GM19324 (cell line): Measurements from ENCODE around the gene BAIAP2L2.
"Not testable (repeated sequence)": the region's sequence is repeated elsewhere in the genome, so short reads cannot be mapped to it uniquely, and the experiment has no call there.

ENCODE experiments used
- ATAC-seq: cut with Tn5 transposase; IDR thresholded peaks from one replicate; pipeline ENCODE4 v1.9.1; 2021; ENCODE audit warnings: mild to moderate bottlenecking, moderate library complexity; ENCODE audit not compliant: unreplicated experiment, low FRiP score

Gene BAIAP2L2

DNA sequence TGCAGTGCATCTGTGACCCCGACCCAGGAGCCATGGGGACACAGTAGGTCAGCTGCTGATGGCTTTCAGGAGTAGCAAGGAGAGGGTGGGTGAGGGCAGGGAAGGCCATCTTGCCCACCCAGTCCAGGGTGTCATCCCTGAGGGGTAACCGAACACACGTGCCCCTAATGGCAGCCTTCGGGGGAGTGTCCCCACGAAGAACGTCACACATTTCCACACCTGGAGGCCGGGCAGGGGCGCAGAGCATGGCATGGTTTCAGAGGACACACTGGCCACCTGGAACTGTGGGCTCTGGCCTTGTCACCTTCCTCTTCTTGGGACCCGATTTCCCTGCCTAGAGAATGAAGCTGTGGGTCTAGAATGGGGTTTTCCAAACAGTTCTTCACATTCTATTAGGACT lies 19.4 kb upstream of the BAIAP2L2 start:
- no peak for ATAC-seq

DNA sequence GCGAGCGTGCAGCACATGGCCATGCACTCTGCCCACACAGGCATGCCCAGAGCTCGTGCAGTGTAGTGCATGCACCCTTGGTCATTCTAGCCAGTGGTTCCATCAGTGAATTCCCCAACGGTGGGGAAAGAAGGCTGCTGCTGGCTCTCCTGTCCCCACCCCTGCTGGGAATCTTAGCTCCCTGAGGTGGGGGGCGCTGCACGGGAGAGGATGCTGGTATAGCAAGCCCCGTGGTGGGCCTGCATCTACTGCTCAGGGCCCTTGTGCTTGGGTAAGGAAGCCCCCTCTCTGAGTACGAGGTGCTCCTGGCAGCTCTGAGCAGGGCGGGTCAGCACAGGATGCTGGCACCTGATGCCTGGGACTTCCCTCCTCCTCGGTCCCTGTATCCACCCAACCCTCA lies 18.5 kb upstream of the BAIAP2L2 start:
- ATAC-seq: no peak

DNA sequence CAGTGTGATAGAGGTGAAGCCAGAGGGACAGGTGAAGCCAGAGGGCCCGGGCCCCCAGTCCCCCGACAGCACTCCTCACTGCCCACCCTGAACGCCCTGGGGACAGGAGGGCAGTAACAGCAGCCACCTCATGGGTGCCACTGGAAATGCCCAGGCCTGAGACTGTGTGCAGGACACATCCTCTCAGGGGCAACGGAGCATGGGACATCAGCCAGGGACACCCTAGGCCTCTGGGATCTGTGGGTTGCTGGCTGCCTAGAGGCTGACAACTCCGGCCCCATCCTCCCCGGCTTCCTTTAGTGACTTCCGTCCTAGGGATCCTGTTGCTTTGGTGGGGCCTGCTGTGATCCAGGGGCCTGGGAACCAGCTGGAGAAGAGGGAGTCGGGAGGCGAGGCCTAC lies 17.4 kb upstream of the BAIAP2L2 start:
- no peak for ATAC-seq

DNA sequence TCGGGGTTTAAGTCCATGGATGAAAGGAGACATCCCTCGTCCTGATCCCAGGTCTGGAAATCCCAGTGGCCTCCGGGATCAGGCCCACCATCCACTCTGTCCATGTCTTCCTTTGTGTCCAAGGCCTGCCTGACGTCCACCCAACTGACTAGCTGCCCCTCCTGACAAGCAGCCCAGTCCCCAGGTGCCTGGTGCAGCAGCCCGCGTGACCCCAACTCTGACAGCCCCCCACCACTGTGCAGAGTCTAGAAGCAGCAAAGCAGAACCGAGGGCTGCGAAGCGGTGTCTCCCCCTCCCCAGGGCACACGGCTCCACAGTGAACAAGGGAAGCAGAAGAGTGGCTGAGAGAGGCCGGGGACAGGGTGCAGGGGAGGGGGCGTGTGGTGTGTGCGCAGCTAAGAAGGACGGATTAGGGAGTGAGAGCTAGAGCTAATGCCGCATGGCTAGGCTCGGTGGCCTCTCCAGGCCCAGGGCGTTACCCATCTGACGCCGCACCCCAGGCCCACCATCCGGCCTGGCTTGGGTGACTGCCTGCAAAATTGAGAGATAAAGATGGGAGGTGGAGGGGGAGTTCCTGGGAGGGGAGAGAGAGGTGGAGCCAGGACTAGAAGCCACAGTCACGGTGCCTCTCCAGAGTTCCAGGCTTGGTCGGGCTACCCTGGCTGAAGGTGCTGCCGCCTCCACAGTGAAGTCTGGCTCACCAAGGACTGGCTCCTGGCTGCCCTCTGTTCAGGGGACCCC lies 16.6 kb upstream of the BAIAP2L2 start:
- ATAC-seq: no peak

DNA sequence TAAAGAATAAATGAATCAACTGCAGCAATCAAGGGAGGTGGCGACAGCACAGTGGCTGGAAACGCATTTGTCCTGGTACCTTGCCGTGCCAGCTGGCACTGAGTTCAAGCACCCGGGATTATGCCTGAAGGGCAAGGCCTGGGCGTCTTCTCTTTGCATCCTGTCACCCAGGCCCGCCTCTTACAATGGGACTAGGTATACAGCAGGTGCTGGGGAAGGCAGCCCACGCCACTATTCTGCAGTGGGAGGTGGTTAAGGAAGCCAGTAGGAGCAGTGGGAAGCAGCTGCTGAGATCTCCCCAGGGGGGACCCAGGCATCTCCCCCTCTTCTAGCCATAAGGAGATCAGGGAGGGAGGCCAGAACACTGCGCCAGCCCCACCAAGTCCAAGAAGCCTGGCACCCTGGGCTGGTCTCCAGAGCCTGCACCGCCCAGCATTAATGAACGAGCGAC lies 15.3 kb upstream of the BAIAP2L2 start:
- no peak for ATAC-seq

DNA sequence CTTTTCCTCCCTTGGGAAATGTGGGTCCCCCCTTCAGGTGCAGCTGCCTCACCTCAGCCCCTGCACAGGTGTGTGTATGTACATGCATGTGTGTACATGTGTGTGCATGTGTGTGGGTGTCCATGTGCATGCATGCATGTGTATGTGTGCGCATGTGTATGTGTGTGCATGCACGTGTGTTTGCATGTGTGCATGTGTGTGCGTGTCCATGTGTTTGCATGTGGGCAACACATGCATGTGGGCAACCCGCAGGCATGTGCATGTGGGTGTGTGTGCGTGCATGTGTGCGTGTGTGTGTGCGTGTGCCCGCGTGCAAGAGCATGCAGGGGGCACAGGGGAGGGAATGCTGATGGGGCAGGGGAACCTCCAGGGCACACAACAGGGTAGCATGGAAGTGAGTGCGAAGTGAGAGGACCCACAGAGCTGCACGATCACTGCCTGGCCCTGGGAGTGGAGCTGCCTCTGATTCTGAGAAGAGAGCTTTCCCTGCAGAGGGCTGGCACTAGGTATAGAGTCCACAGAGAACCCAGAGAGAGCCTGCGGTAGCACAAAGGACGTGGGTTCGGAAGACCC lies 14.6 kb upstream of the BAIAP2L2 start:
- no peak for ATAC-seq

DNA sequence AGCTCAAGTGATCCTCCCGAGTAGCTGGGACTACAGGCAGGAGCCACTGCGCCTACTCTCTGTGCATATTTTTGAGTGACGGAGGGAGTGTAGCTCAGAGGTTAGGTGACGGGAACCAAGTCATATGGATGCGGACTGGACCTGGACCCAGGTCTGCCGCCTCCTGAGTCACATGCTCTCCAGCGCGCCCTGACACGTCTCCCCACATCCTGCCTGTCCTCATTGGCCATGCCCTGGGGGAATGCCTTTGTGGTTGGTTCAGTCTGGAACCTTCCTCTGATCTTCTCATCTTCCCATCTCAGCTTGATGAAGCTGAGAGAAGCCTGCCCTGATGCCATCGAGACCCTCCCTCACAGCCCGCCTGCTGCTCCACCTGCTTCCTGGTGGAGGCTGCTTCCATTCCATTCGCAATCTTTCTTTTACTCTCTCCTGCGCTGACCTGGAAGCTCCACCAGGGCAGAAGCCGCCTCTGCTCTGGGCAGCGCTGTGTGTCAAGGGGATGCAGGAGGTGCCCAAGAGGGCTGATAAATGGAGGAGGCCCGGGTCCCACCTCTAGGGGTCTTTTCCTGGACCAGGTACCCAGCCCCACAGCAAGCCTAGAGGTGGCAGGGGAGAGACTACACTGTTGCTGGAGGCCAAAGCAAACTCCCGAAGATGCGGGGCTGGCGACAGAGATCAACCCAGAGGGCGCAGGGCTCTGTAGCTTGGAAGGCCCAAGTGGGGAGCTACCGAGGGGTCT lies 13.9 kb upstream of the BAIAP2L2 start:
- no peak for ATAC-seq

DNA sequence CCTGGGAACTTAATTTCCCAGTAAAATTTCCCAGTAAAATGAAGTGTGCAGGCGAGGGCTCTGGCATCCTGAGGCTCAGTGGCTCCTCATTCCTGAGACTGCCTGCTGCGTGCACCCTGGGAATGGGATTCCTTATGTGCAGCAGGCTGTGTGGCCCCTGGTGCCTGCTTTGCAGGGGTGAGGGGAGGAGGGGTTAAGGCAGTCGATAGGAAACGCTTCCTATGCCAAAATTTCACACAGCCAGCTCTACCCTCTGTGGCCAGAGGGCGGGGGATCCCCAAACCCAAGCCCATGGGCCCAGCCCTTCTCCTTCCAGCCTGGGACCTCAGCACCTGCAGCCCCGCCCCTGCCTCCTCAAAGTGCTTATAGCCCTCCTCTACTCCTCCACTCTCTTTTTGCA lies 12.1 kb upstream of the BAIAP2L2 start:
- ATAC-seq: no peak

DNA sequence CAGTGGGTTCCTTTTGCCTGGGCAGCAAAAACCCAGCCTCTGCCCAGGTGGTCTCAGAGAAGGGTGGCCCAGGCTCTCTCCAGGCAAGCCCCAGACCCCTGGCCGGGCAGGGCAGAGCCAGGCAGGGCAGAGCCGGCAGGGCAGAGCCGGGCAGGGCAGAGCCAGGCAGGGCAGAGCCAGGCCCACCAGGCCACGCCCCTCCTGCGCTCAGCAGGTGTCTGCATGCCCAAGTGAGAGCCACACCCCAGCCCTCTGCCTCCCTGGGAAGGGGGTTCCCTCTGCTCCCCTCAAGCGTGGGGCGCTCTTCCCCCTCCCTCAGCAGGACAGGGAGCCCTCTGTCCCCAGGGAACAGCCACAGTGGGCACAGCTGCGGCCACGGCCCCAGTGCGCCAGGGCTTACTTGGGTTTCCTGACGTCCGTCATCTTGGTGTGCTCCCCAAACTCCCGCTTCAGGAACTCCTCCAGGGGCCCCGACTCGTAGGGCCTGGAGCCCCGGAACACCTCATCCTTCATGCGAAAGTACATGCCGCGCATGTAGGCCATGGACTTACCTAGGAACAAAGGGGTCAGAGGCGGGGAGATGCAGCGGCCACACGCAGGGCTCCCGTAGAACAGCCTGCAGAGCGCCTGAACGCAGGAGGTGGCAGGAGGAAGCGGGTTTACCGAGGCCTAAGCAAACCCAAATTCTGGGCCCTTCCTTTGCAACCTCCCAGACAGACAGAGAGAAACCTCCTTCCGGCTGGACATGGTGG lies 10.1 kb upstream of the BAIAP2L2 start:
- ATAC-seq: no peak

DNA sequence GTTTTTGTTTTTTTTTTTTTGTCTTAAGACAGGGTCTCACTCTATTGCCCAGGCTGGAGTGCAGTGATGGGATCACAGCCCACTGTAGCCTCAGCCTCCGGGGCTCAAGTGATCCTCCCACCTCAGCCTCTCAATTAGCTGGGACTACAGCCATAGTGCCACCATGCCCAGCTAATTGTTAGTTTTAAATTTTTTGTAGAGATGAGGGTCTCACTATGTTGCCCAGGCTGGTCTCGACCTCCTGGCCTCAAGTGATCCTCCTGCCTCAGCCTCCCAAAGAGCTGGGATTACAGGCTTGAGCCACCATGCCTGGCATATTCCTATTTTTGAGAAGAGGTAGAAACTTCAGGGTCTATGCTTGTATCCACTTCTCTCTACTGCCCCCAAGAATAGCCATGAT lies 8.3 kb upstream of the BAIAP2L2 start:
- ATAC-seq: not testable (repeated sequence)

DNA sequence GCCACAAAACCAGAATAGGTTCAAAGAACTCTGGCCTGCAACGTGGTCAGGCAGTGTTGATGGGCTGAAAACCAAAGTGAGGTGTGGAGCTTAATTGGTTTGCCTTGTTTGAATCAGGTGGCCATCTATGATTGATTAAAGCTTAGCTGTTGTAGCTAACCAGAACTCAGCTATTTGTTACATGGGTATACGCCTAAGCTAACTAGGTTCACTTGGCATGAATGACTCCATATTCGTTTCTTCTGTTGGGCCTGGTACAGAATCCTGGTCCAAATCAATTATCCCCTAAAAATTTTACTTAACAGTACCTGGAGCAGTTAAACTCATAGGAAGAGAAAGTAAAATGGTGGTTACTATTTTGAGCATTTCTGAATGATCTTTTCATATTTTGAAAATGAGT lies 7.7 kb upstream of the BAIAP2L2 start:
- ATAC-seq: no peak

DNA sequence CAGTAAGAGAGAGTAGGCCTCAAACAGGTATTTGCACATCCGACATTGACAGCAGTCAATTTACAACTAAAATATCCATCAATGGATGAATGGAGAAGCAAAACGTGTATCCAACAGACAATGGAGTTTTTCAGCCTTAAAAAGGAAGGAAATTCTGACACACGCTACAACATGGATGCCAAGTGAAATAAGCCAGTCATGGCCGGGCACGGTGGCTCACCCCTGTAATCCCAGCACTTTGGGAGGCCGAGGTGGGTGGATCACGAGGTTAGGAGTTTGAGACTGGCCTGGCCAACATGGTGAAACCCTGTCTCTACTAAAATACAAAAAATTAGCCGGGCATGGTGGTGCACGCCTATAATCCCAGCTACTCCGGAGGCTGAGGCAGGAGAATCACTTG lies 7.1 kb upstream of the BAIAP2L2 start:
- not testable (repeated sequence) for ATAC-seq

DNA sequence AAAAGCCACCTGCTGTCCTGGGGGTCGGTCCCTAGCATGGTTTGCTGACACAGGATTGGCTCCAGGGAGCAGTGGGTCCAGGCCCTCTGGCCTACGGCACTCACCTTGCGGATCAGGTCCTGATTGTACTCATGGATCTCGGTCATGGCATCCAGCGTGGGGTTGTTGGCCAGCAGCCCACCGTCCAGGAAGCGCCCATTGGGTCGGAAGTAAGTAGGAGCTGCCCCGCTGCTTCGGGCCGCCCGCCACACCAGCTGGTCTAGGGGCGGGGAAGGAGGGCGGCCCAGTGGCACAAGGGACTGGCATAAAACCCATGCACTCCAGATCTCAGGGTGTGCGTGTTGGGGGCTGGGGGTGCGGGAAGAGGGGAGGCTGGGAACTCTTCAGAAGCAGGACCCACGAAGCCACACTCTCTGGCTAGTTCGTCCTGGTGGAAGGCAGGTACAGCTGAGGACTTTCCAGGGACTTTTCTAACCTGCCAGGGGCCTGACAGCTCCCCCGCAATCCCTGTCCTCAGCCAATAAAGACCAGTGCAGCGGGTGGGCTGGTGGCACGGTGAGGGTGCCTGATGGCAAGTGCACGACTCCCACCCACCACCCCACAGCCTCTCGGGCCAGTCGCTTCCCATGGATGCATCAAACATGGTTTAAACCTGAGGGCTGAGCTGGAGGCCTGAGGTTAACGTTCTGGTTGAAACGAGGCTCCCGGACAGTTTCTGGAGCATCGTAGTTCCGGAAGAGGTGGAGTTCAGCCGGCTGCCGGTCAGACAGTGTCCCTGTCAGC lies 5.1 kb upstream of the BAIAP2L2 start:
- ATAC-seq: no peak

DNA sequence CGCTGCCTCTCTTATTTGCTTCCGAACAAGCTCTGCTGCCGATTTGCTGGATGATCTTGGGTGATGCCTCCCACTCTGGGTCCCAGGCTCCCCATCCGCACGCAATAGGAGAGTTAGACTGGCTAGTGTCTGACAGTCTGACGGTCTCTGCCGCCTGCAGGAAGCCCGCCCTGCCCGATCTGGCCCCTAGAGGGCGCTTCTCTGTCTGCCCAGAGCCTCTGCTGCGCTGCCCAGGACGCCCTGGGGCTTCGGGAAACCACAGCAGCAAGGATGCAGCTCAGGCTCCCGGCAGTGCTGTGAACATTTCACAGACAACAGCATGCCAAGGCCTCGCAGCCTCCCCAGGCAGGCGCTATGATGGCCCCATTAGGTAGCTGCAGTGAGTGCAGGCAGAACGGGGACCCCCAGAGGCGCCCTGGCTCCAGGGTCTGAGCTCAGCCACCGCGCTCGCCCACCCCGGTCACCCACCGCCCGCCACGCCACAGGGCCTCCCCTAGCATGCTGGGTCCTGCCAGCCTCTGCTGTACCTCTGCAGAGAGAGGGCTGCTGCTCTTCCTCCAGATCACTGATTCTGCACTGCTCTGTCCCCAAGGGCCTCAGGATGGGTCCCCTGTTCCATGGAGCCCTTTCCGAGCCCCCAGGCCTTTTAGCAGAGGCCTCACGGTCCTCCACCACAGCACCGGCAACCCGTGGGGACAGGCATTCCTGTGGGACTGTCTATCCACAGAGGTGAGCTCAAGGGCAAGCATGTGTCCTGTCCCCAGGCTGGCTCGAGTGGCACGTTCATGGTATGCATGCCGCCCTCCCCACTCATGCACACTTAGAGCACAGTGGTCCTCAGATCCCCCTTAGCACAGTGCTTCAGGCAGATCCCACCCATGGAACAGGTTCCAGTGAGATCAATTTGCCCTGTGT lies 4.3 kb upstream of the BAIAP2L2 start:
- no peak for ATAC-seq

DNA sequence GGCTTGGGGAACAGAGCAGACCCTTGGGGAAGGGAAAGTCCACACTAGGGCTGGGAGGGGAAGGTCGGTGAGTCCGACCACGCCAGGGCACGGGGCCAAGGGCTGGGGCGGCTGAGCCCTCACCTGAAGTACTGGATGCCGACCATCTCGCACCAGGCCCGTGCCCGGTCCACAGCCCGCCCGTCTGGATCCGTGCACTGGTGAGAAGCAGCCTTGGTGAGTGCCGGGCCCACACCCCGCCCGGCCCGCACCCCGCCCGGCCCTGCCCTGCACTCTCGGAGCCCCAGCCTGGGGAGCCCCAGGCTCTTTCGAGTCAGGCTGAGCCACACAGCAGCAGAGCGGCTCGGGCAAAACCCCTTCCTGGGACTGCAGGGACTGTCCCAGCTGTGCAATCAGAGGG lies 1.9 kb upstream of the BAIAP2L2 start:
- ATAC-seq: no peak

DNA sequence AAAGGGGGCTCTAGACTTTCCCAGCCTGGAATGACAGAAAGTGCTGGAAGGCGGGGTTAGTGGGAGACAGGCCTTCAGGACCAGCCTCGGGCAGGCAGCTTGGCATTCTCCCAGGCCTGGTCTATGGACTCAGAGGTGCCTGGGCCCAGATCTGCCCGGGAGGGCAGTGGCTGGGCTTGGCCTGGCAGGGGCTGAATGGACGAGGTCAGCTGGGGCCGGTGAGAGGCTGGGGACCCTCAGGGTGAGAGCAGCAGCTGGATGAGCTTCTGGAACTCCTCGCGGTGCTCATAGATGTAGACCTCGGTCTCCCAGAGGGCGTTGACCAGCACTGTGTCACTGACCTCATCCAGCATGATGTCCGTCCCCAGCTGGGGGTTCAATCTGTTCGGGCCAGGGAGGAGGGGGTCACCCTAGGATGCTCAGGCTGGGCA lies 1.5 kb upstream of the BAIAP2L2 start:
- ATAC-seq: no peak

DNA sequence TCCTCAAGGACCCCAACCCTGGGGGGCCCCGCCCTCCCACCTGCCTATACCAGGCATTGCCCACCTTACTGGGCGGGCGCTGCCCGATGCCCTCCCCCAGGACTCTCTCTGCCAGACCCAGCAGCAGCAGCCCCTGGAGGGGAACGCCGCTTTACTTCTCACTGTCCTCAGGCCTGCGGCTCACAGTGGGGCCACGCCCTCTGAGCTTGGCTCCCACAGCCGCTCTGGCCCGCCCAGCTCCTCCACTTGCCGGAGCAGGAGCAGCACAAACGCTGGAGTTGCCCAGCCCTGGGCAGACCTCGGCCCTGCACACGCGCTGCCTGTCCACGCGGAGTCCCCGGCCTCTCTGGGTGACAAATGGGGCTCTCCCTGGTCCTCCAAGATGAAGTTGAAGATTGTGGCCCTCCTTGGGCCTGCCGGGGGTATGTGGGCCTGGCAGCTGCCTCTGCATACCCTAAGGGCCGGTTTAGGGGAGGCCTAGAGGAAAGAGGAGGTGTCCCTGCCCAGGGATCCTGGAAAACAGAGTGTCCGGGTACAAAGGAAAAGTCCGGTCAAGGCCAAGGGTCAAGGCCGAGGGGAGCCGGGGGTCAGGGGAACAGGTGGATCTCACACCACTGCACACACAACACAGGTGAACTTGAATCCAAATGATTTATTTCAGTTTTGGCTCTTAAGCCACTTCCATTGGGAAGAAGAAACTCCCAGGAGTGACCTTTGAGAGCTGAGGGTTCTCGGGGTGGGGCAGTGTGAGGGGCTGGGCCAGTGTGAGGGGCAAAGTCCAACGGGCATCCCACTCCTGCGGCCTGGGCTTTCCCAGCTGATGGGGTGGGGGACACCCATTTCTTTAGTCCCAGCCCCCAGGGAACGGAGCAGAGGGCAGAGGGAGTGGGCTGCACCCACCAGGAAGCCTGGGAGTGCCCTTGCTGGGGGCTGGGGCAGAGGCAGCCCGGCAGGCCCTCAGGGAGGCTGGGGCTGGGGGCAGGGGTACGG lies 674 bp upstream of the BAIAP2L2 start:
- ATAC-seq: no peak

DNA sequence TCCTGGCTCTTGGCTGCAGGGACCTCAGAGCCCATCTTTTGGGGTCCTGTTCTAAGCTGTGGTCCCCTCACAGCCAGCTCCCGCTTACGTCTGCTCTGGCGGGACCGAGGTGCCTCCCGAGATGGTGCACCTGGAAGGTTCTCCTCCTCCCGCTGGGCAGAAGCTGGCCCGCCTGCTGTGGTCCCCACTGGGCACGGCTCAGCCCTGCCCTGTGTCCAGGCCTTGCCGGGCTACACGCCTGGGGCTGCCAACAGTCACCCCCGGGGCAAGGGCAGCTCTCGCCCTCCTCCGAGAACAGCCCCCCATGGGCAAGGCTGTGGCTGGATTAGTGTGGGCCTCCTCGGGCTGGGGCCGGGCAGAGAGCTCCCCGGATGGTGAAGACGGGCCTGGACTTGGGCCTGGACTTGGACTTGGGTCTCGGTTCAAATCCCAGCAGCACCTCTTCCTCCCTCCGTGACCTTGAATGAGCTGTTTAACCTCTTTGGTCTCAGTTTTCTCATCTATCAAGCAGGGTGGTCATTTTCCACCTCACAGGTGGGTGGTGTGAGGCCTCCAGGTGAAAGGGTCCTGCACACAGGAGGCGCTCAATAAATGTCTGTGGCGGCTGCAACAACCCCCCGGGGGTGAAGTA lies 998 bp downstream of the BAIAP2L2 start:
- no peak for ATAC-seq
